GM08714 (cell line): ENCODE data around the gene NFILZ.

ENCODE experiments used
- H3K4me3 ChIP-seq: fragments of 200-500 bp; sonication (Bioruptor generic); 2 replicates; pipeline ENCODE4 v1.5.1; 2014; ENCODE audit warnings: mild to moderate bottlenecking, low read length, inconsistent platforms
- ZNF274 ChIP-seq: IDR thresholded peaks from 2 replicates; pipeline ENCODE4 v1.6.1; 2012; ENCODE audit warnings: mild to moderate bottlenecking, low read depth, low read length

Gene NFILZ

GRCh38 chr19:8675066-8675465, 44.6 kb downstream of the NFILZ start:
- no peak for TF ChIP-seq ZNF274
- no peak overlapping the region for H3K4me3 ChIP-seq

- H3K4me3 ChIP-seq: no peak overlapping the region
- no peak for TF ChIP-seq ZNF274
Measured at GRCh38 chr19:8678244-8678807, 47.9 kb downstream of the NFILZ start.
